Activated gamma-delta T cell (primary cell): ENCODE data around the gene SEC61A2.

ENCODE experiments used
- DNase-seq: peaks from one replicate; lab custom pipeline; 2025; lab: John Stamatoyannopoulos, UW

The SEC61A2 gene

DNA sequence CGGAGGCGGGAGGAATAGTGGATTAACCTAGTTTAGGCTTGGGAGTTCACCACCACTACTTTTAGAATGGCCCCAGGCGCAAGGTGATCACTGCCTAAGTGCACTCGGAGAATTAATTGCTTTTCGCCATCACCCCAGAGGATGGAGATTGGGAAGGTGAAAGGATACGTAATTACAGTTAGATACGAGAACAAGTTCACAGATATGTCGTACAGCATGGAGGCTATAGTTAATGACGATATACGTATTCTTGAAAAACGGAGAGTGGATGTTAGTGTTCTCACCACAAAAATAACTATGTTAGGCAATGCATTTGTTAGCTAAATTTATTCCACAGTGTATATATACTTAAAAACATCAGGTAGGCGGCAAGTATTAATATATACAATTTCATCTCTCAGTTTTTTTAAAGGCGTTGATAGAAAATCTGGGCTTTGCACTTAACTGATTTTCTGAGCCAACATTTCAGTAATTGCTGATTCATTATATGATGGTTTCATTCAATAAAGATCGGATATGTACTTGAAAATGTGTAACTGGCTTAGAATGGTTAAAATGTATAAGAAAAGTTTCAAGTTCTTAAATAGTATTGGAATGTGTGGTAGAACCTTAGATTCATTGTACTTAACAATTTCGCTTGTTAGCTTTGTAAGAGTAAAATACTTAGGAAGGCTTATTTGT lies 67.2 kb downstream of the SEC61A2 start:
- no peak for DNase-seq

- no peak for DNase-seq
Observed at GRCh38 chr10:12198156-12198555, 68.7 kb downstream of the SEC61A2 start.

DNA sequence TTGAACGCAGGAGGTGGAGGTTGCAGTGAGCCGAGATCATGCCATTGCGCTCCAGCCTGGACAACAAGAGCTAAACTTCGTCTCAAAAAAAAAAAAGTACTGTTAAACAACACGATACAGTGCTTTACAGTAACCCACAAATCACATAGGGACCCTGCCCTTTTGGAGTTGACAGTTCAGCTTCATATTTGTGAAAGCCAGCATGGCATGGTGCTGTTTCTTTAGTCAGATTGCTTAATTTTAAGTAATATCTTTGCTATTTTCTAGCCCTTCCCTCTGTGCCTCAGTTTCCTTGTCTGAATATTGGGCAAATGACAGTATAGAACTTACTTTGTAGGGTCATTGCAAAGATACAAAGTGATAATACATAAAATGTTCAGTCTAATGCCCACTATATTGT lies 71.4 kb downstream of the SEC61A2 start:
- no peak for DNase-seq

DNA sequence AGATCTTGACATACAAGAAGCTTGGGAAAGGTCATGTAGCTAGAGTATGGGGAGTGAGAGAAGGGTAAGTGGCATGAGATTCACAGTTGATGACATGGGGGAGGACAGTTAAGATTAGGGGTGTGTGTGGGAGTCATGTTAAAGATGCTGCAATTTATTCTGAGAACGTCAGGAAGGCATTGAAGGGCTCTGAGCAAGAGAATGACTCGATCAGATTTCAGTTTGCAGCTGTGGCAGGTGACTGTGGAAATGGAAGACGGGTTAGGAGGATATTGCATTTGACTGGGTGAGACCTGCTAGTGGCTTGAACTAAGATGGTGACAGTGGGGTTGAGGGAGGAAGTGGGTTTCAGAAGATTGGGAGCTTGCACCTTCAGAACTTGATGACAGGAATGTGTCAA lies 72.1 kb downstream of the SEC61A2 start:
- no peak for DNase-seq

- no peak for DNase-seq
Observed at GRCh38 chr10:12202226-12202625, 72.7 kb downstream of the SEC61A2 start.

- DNase-seq = no peak
Observed at GRCh38 chr10:12205082-12205481, 75.6 kb downstream of the SEC61A2 start.

DNA sequence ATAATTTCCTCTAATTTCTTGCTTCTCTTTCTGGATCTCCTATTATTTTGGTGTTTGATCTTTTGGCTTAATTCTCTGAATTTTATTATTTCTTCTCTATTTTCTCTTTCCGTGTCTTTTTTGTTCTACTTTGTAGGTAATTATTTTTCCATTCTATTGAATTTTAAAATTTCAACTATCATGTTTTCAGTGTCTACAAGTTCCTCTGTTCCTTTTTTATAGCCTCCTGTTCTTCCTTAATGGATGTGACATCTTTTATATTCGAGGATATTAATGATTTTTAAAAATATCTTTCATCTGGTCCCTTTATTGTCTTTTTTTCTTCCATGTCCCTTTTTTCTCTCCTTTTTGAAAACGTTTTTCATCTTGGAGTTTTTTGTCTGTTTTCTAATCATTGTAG lies 77.6 kb downstream of the SEC61A2 start:
- no peak for DNase-seq

DNA sequence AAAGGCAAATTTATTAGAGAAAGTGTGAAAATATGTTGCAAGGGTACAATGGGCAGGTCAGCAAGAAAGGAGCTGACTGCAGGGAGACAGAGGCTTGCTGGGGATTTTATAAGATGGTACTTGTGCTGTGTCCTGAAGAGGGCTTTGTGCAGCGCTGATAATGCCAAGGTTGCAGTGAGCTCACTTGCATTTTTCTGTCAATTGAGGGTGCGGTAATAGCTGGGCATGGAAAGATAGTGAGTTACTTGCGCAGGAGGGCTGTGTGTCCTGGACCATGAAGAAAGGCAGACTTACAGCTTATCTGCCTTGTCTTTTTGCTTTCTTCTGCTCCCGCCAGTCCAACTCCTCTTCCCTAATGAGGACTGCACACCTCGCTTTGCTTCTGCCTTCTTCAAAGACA lies 79.0 kb downstream of the SEC61A2 start:
- DNase-seq = no peak

DNA sequence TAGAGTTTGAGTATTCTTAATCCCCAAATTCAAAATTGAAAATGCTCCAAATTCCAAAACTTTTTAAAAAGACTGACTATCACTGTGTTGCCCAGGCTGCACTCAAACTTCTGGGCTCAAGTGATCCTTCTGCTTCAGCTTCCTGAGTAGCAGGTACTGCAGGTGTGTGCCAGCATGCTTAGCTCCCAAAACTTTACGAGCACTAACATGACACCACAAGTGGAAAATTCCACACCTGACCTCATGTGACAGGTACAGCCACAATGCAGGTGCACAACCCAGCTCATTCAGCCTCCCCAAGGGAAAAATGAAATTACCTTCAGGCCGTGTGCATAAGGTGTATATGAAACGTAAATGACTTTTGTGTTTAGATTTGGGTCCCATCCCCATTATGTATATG lies 83.0 kb downstream of the SEC61A2 start:
- DNase-seq = no peak

DNA sequence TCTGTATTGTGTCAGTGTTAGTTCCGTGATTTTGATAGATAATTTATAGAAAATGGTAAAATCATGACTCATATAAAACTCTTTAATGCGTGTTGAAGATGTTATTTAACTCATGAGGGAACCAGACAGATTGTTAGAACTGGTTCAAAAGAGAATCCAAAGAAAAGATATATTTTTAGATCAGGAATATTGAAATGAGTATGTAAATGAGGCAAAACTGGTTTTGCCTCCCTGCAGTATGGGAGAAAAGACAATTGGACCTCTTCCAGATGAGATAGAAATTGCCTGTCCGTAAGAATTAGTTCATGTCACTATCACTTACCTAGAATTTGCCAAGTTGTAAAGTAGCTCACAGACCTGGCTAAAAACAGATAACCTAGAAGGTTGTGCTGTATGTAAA lies 84.1 kb downstream of the SEC61A2 start:
- no peak for DNase-seq

GRCh38 chr10:12214093-12214492 lies 84.6 kb downstream of the SEC61A2 start:
- DNase-seq = no peak

DNA sequence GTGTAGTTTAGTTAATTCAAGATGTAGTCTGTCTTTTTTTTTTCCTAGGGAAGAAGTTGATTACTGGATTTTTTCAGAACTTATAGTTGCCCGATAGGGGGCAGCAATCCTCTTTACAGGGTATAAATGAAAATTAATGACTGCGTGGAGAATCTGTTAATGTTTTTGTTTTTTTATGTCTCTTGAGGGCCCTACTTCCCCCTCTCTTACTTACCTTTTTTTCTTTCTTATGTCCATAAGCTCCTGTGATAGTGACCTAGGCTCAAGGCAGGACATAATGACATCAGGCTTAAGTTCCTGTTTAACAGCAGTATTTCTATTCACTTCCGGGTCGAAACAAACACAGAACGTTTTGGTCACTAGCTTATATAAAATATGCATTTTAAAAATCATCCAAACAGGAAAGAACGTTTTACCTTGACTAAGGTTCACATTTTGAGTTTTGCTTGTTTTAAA lies 85.3 kb downstream of the SEC61A2 start:
- DNase-seq = no peak
